ENCODE data around the gene WAPL. TPM values are rescaled to one million over a fixed set of nuclear protein-coding genes. Genes with fewer than 3 reads are reported as not detected.

Gene WAPL
- polyA plus RNA-seq, 1 of the 3 experiments (the other 2 are of a cell fraction): 8.7 TPM

GRCh38 chr10:86451604-86451960, 70.0 kb downstream of the WAPL start:
- Histone ChIP-seq H3K9me3 (no peaks in the 10 kb centered on the region), H3K79me2 (ENCODE audit: insufficient read depth) (peaks cover 11% of the 10 kb centered on the region; the same call in 1 of the 2 replicates), H3K4me2 (no peak overlapping the region), H3K4me1 (ENCODE audit: control insufficient read depth in 1 of 2, insufficient read depth in 2 of 2, low read depth in 1 of 2, low read length in 1 of 2) (peaks cover 0 to 8% of the 10 kb centered on the region in 2 experiments; a peak in 1 of 4 replicates), H3K27ac (ENCODE audit: low read depth in 2 of 2, low read length in 1 of 2) (no peak overlapping the region), H3K9me2 (no peaks in the 10 kb centered on the region), H4K20me1 (ENCODE audit: insufficient read depth) (no peaks in the 10 kb centered on the region), H3K9ac (no peak overlapping the region), H3F3A (replicated peaks; ENCODE audit: insufficient read depth) (no peaks in the 10 kb centered on the region), H3K36me3 (replicated peaks in 1 of 2; ENCODE audit: control insufficient read depth in 1 of 2, insufficient read depth in 2 of 2, low read length in 1 of 2) (peaks cover 46 to 68% of the 10 kb centered on the region in 2 experiments), H2AFZ (ENCODE audit: low read depth) (no peak overlapping the region), H3K27me3 (ENCODE audit: insufficient read depth) (no peaks in the 10 kb centered on the region), H3K4me3 (ENCODE audit: low read depth in 2 of 2, low read length in 1 of 2) (no peak overlapping the region)
- POLR2A ChIA-PET: interaction anchor here (0.6 kb wide), 1 partner anchor 12 kb away, joined by 3 read pairs; no protein-coding TSS in a partner anchor
- CTCF ChIA-PET: interaction anchor here (0.8 kb wide), 1 partner anchor 35 kb away, joined by 4 read pairs; no protein-coding TSS in a partner anchor
- DNase-seq: no peak
- 93% methylated on average over 4 of the region's 4 CpGs for WGBS (ENCODE audit: low lambda C conversion rate)
- TF ChIP-seq RXRA (IDR thresholded peaks at IDR 0.05; ENCODE audit: borderline replicate concordance, low read depth) (no peak), FOSL2 (IDR thresholded peaks at IDR 0.05; ENCODE audit: borderline replicate concordance, low read depth) (no peak), USF2 (IDR thresholded peaks at IDR 0.05; ENCODE audit: borderline replicate concordance, low read depth, low read length) (no peak), RAD21 (IDR thresholded peaks at IDR 0.05; ENCODE audit: low read length) (no peak), YY1 (IDR thresholded peaks at IDR 0.05; ENCODE audit: low read depth) (no peak), SMC3 (IDR thresholded peaks at IDR 0.05; ENCODE audit: low read depth, low read length) (no peak), CHD2 (IDR thresholded peaks at IDR 0.05; ENCODE audit: low read length, partially characterized antibody) (no peak), EZH2phosphoT487 (IDR thresholded peaks at IDR 0.05; ENCODE audit: borderline replicate concordance, low read depth) (no peak), FOXM1 (IDR thresholded peaks at IDR 0.05; ENCODE audit: low read depth) (no peak), MAX (IDR thresholded peaks at IDR 0.05; ENCODE audit: low read depth) (no peak), SIN3A (IDR thresholded peaks at IDR 0.05; ENCODE audit: borderline replicate concordance, low read depth, low read length) (no peak)
- TF ChIP-seq, protein P1, sequence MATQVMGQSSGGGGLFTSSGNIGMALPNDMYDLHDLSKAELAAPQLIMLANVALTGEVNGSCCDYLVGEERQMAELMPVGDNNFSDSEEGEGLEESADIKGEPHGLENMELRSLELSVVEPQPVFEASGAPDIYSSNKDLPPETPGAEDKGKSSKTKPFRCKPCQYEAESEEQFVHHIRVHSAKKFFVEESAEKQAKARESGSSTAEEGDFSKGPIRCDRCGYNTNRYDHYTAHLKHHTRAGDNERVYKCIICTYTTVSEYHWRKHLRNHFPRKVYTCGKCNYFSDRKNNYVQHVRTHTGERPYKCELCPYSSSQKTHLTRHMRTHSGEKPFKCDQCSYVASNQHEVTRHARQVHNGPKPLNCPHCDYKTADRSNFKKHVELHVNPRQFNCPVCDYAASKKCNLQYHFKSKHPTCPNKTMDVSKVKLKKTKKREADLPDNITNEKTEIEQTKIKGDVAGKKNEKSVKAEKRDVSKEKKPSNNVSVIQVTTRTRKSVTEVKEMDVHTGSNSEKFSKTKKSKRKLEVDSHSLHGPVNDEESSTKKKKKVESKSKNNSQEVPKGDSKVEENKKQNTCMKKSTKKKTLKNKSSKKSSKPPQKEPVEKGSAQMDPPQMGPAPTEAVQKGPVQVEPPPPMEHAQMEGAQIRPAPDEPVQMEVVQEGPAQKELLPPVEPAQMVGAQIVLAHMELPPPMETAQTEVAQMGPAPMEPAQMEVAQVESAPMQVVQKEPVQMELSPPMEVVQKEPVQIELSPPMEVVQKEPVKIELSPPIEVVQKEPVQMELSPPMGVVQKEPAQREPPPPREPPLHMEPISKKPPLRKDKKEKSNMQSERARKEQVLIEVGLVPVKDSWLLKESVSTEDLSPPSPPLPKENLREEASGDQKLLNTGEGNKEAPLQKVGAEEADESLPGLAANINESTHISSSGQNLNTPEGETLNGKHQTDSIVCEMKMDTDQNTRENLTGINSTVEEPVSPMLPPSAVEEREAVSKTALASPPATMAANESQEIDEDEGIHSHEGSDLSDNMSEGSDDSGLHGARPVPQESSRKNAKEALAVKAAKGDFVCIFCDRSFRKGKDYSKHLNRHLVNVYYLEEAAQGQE (IDR thresholded peaks at IDR 0.05; ENCODE audit: low read depth, low read length): no peak
- TF ChIP-seq, protein P2, sequence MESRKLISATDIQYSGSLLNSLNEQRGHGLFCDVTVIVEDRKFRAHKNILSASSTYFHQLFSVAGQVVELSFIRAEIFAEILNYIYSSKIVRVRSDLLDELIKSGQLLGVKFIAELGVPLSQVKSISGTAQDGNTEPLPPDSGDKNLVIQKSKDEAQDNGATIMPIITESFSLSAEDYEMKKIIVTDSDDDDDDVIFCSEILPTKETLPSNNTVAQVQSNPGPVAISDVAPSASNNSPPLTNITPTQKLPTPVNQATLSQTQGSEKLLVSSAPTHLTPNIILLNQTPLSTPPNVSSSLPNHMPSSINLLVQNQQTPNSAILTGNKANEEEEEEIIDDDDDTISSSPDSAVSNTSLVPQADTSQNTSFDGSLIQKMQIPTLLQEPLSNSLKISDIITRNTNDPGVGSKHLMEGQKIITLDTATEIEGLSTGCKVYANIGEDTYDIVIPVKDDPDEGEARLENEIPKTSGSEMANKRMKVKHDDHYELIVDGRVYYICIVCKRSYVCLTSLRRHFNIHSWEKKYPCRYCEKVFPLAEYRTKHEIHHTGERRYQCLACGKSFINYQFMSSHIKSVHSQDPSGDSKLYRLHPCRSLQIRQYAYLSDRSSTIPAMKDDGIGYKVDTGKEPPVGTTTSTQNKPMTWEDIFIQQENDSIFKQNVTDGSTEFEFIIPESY (IDR thresholded peaks at IDR 0.05; ENCODE audit: borderline replicate concordance, low read depth): no peak
